IPS DF 6.9 (cell line): ENCODE data around the gene SWI5.
"Not testable (repeated sequence)": the region's sequence is repeated elsewhere in the genome, so short reads cannot be mapped to it uniquely, and the experiment has no call there.

Experiments
- DNase-seq: peaks from one replicate; pipeline ENCODE4 v3.0.0-alpha.2; 2013; ENCODE audit warnings: low read depth, low spot score
- H3K27ac ChIP-seq: one replicate; pipeline ENCODE4 v1.5.1; 2013; ENCODE audit warnings: low read length, control low read depth
- H3K27me3 ChIP-seq: 2 replicates; pipeline ENCODE4 v1.6.1; 2013; ENCODE audit warnings: mild to moderate bottlenecking, low read length; ENCODE audit not compliant: control insufficient read depth, insufficient read depth
- H3K36me3 ChIP-seq: 2 replicates; pipeline ENCODE4 v1.6.1; 2013; ENCODE audit warnings: low read length; ENCODE audit not compliant: control insufficient read depth, insufficient read depth
- H3K4me1 ChIP-seq: 2 replicates; pipeline ENCODE4 v1.6.1; 2013; ENCODE audit warnings: low read length; ENCODE audit not compliant: control insufficient read depth, insufficient read depth
- H3K4me3 ChIP-seq: 2 replicates; pipeline ENCODE4 v1.5.1; 2013; ENCODE audit warnings: mild to moderate bottlenecking, low read length
- H3K9me3 ChIP-seq: 2 replicates; pipeline ENCODE4 v1.6.1; 2013; ENCODE audit warnings: low read length, inconsistent platforms; ENCODE audit not compliant: control insufficient read depth, insufficient read depth
- whole genome bisulfite sequencing: extraction: QIAGEN DNeasy Blood & Tissue Kit; methylation state at CpG from one replicate; pipeline ENCODE4 v1.1.7; 2013; ENCODE audit warnings: mixed read lengths, missing lambda C conversion rate; ENCODE audit not compliant: insufficient read length, insufficient coverage; 5-methylcytosine and 5-hydroxymethylcytosine counted together

Gene SWI5

GRCh38 chr9:128276008-128276573 is at the start of gene SWI5:
Gene SWI5, plus strand, starts transcription at chr9:128276276.
- H3K27ac ChIP-seq, result no peak within 1 kb of the TSS
- no peaks in the 10 kb centered on the region for H3K27me3 ChIP-seq
- H3K36me3 ChIP-seq, result no peaks in the 10 kb centered on the region
- no CpG with 5 or more reads among the region's 38 CpGs for WGBS
- DNase-seq, result peak; percentile 98
- no peaks in the 10 kb centered on the region for H3K9me3 ChIP-seq
- H3K4me3 ChIP-seq, result peak within 1 kb of the TSS; percentile 86
- no peaks in the 10 kb centered on the region for H3K4me1 ChIP-seq

GRCh38 chr9:128226412-128226801 is 49.7 kb upstream of the SWI5 start:
- Histone ChIP-seq H3K36me3 (peaks cover 13% of the 10 kb centered on the region), H3K9me3 (no peaks in the 10 kb centered on the region), H3K27me3 (no peaks in the 10 kb centered on the region), H3K27ac (no peak overlapping the region), H3K4me3 (no peak overlapping the region), H3K4me1 (no peaks in the 10 kb centered on the region)
- no CpG with 5 or more reads among the region's 5 CpGs for WGBS
- no peak for DNase-seq

DNA sequence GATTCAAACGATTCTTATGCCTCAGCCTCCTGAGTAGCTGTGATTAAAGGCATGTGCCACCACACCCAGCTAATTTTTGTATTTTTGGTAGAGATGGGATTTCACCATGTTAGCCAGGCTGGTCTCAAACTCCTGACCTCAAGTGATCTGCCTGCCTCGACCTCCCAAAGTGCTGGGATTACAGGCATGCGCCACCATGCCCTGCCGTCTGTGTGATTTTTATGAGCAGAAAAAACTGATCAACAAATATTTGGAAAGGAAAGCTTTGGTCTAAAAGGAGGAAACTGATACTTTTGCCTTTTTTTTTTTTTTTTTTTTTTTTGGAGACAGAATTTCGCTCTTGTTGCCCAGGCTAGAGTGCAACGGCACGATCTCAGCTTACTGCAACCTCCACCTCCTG is 45.2 kb upstream of the SWI5 start:
- H3K36me3 ChIP-seq, H3K27me3 ChIP-seq, H3K9me3 ChIP-seq, H3K27ac ChIP-seq, H3K4me1 ChIP-seq, DNase-seq, H3K4me3 ChIP-seq: not testable (repeated sequence)
- WGBS, result no CpG with 5 or more reads among the region's 7 CpGs

DNA sequence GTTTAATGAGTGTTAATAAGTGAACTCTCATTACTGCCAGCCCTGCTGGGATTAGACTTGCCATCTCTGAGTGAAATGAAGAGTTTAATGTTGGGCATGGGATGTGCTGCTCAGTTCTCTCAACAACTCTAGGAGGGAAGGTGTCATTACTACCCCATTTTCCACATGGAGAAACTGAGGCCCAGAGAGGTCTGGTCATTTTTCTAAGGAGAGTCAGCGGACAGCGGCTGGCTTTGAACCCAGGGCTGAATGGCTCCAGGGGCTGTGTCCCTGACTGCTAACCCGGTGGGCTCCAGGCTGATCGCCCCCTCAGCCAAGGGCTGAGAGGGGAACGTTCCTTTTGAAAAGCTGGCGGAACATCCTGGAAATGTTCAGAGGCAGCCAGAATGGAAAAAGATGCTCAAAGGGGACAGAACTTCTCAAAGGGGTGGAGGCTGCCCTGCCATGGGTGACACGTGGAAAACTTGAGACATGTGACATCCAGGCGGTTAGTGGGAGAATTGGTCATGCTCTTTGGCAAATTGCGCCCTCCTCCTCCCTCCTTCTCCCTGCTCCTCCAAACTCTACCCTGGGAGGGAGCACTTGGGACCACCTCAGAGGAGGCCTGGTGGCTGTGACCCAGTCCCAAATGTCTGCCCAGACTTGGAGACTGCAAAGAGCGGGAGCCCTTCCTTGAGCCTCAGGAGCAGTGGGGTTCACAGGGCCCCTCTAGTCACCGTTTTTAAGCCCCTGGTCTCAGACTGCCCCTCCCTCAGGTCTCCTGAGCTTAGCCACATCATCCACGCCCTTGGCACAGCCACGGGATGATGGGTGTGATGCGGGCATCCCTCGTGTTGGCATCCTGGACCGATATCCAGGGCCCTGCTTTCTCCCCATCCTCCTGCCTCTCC is 44.2 kb upstream of the SWI5 start:
- Histone ChIP-seq H3K27ac (no peak overlapping the region), H3K4me3 (no peak overlapping the region), H3K36me3 (no peaks in the 10 kb centered on the region), H3K27me3 (no peaks in the 10 kb centered on the region), H3K4me1 (no peaks in the 10 kb centered on the region), H3K9me3 (no peaks in the 10 kb centered on the region)
- no peak for DNase-seq
- WGBS, result no CpG with 5 or more reads among the region's 16 CpGs

DNA sequence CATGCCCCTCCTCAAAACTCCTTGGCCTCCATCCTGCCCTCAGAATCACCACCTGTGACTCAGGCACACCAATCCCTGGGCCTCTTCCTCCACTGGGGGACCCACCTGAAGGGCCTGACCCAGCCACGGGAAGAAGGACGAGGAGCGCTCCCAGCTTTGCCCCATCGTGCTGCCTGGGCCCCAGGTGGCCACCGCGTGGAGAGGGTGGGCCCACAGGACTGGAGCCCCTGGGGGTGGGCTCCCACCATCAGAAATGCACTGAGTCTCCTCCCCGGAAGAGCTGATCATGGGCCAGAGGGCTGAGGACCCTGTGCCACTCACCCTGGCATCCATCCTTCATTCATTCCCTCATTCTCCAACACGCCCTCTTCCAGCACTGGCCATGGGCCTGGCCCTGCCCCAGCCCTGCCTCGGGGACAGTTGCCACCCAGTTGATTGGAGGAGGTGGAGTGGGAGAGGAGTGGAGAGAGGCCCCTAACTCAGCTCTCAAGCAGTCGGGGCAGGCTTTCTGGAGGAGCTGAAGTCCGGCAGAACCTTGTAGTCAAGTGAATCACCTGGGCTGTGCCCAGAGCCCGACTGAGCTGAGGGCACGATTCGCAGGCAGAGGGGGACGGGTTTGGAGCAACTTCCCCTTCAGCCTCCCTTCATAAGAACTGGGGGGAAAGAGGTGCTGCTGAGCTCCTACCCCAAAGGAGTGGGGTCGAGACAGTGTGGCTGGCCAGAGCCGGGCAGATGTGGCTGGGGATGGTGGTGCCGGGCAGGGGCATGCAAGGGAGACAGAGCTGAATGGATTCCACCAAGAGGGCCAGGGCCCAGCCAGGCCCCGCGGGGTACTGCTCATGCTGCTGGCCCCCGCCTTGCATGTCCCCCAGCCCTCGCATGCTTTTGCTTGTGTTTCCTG is 43.3 kb upstream of the SWI5 start:
- DNase-seq, result no peak
- Histone ChIP-seq H3K4me1 (no peaks in the 10 kb centered on the region), H3K36me3 (no peaks in the 10 kb centered on the region), H3K4me3 (no peak overlapping the region), H3K27me3 (no peaks in the 10 kb centered on the region), H3K27ac (no peak overlapping the region), H3K9me3 (no peaks in the 10 kb centered on the region)
- no CpG with 5 or more reads among the region's 22 CpGs for WGBS

- Histone ChIP-seq H3K4me1 (no peaks in the 10 kb centered on the region), H3K27ac (no peak overlapping the region), H3K36me3 (no peaks in the 10 kb centered on the region), H3K27me3 (no peaks in the 10 kb centered on the region), H3K4me3 (no peak overlapping the region), H3K9me3 (no peaks in the 10 kb centered on the region)
- no CpG with 5 or more reads among the region's 28 CpGs for WGBS
- no peak for DNase-seq
Observed at GRCh38 chr9:128233817-128234406, 42.2 kb upstream of the SWI5 start.

DNA sequence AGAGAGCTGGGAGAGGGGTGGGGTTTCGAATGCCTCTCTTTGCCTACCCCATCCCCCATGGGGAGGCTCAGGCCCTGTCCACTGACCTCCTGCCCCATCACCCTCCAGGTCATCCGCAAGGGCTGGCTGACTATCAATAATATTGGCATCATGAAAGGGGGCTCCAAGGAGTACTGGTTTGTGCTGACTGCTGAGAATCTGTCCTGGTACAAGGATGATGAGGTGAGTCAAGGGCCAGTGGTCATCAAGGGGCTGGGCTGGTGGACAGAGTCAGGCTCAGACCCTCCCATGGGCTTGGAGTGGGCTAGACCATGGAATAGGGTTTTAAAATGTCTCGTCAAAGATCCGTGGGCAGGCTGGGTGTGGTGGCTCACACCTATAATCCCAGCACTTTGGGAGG is 34.0 kb upstream of the SWI5 start:
- Histone ChIP-seq H3K27me3 (no peaks in the 10 kb centered on the region), H3K4me1 (peaks cover 12% of the 10 kb centered on the region), H3K4me3 (no peak overlapping the region), H3K27ac (no peak overlapping the region), H3K9me3 (no peaks in the 10 kb centered on the region), H3K36me3 (peaks cover 10% of the 10 kb centered on the region)
- WGBS, result no CpG with 5 or more reads among the region's 4 CpGs
- no peak for DNase-seq

DNA sequence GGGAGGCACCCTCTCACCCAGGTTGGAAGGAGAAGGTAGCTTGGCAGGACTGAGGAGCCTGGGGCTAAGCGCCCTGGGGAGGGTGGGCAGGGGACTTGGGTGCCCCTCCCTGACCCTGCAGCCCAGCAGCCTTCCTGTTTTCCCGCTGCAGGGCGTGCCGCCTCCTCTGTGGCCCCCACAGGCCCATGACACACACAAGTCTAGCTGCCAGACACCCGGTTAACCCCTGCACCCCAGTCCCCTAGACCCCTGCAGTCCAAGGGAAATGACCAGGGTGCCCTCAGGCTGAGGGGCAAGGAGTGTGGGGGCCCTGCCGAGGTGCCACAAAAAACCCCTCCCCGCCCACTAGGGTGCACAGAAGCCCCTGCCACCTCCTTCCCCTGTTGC is 33.3 kb upstream of the SWI5 start:
- Histone ChIP-seq H3K27ac (no peak overlapping the region), H3K4me1 (peaks cover 12% of the 10 kb centered on the region), H3K27me3 (no peaks in the 10 kb centered on the region), H3K9me3 (no peaks in the 10 kb centered on the region), H3K36me3 (peaks cover 10% of the 10 kb centered on the region), H3K4me3 (no peak overlapping the region)
- no peak for DNase-seq
- WGBS, result no CpG with 5 or more reads among the region's 7 CpGs

GRCh38 chr9:128243215-128244018 is 32.7 kb upstream of the SWI5 start:
- DNase-seq, result no peak
- Histone ChIP-seq H3K9me3 (no peaks in the 10 kb centered on the region), H3K27ac (no peak overlapping the region), H3K27me3 (no peaks in the 10 kb centered on the region), H3K36me3 (peaks cover 10% of the 10 kb centered on the region), H3K4me1 (peaks cover 12% of the 10 kb centered on the region), H3K4me3 (no peak overlapping the region)
- whole genome bisulfite sequencing, result 100% methylated on average over 1 of the region's 13 CpGs
